GM10847 (cell line): ENCODE measurements around the gene OTOF.

ENCODE experiments used
- POLR2A ChIP-seq: IDR thresholded peaks from 2 replicates; pipeline ENCODE4 v1.6.1; 2011; ENCODE audit not compliant: insufficient read length; ENCODE audit errors: extremely low read depth

OTOF gene

DNA sequence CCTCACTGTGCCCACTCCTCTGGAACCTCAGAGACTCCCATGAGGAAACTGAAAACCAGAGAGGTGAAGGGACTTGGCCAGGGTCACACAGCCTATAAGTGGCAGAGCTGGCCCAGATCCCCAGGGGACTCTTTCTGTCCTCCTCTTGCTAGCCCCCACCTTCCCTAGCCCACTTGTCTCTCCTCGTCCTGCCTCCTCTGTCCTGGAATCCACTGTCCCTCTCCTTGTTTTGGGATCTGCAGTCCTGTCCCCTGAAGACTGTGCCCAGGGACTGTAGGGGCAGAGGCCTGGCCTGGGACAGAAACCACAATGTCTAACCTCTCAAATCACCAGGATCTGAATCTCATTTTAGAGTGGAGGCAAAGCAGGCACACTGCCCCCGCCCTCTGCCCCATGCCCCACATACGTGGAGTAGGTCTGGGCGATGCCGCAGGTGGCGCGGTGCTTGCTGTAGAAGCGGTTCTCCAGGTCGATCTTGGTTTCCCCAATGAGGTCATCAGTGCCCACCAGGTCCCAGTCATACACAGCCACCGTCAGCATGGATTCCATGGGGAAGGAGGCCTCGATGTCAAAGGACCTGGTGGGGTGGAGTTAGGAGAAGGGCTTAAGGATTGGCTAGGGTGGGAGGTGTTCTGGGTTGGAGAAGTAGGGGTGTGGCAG is 12.5 kb downstream of the OTOF start:
- TF ChIP-seq POLR2A: no peak

GRCh38 chr2:26464390-26465265 is 13.3 kb downstream of the OTOF start:
- TF ChIP-seq POLR2A: no peak

DNA sequence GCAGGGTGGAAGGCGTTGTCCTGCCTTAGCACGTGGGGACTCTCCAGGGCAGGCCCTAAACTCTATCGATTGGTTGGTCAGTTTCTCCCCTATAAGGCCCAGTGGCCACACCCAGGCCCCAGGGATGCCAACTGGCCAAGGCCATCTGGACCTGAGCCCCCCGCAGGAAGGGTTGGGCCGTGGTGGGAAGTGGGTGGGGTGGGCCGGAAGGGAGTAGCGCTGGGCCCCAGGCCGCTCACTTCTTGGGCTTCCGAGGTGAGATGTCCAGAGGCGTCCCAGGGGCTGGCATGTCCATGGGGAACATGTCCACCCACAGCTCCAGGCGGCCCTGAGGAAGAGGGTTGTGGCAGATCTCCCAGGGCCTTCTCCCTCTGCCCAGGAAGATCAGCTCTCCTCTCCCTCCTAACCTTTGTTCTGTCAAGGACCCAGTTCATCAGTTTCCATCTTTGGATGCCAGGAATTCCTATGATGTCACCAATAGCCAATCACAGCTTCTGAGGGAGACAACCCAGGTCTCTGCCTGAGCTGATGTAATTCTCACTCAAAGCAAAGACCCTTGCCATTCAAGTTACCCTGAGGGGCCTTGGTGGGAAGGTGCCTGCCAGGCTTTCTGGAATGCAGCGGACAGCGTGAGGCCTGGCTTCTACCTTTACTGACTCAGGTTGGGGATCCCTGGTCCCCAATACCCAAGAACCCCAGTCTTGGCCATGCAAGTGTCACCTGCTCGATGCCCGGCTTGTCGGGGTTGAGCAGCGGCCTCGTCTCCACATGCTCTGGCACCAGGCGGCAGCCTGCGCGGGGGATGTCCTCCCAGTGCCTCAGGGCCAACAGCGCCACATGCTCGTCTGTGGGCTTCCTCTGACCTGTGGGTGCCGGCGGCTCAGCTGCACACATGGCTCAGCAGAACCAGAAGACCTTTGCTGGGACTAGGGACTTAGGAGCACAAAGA is 14.4 kb downstream of the OTOF start:
- no peak for TF ChIP-seq POLR2A

DNA sequence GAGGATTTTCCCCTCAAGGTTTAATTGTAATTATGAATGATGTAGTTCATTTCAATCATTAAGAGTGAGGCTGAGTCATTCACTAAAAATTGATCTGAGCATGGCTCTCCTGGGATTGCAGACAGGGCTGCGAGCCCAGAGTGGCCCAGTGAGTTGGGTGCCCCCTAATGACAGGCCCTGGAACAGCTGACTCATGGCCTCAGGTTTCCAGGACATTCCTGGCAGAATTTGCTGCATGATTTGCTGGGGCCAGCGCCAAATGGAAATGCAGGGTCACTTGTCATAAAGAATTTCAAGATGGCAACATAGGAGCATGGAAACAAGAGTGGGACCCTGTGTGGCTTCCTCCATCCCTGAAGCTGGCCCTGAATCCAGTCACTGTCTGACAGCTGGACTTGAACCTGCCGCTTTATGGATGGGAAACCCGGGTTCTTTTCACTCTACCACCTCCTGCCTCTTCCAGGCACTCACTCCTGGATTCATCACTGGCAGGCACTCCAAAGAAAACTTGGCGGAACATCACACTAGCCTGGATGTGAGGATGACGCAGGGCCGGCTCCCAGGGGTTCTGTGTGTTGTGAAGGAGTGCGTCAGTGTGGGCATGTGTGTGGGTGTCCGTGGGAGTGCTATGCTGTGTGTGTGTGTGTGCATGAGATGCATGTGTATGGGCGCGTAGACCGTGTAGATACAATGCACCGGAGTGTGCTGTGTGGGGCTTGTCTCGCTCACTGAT is 15.2 kb downstream of the OTOF start:
- no peak for TF ChIP-seq POLR2A

DNA sequence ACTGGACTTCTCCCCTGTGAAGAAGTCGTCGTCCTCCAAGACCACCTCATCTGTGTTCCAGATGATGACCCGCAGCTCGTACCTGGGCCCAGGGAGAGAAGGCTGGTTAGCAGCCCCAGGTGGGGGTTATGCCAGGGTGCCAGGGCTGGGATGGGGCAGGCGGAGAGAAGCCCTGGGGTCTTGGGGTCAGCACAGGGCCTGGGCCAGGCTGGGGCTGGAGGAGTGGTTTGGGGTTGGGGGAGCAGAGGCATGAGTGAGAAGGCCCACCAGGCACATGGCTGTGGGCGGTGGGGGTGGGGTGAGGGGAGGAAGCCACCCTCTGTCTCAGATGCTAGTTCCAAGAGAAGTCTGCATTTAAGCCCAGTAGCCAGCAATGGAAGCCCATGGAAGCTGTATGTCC is 15.8 kb downstream of the OTOF start:
- no peak for TF ChIP-seq POLR2A

DNA sequence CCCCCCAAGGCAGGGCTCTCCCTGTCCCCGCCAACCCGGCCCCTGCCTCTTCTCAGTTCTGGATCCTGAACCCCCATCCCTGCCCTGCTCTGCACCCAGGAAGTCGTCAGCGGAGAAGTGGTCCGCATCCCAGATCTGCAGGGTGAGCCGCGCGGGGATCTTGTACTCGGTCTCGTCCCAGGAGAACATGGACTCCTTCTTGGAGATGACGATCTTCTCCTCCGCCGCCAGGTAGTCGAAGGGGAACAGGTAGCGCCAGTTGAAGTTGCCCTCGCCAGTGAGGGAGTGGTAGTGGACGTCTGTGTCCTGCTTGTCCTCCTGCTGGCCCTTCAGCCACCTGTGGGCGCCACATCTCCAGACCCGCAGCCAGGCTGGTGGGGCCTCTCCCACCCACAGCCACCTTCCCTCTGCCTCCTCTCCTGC is 16.3 kb downstream of the OTOF start:
- TF ChIP-seq POLR2A: no peak

DNA sequence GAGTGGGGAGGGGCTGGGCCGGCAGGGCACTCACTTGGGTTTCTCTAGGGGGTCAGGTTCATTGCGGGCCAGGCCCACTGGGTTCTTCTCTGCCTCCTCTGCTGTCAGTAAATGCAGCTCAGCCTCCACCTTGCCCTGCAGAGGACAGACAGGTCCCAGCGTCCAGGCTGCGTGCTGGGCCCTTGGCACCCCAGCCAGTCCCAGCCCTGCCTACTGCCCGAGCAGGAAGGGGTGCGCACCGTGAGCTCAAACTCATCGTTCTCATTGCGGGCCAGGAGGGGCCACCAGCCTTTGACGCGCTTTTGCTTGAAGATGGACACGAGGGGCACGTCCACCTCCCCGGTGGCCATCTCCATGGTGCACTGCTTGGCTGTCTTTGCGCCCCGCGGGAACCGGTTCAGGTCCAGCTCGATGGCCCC is 17.3 kb downstream of the OTOF start:
- no peak for TF ChIP-seq POLR2A

- no peak for TF ChIP-seq POLR2A
Measured at GRCh38 chr2:26459991-26460612, 17.8 kb downstream of the OTOF start.

DNA sequence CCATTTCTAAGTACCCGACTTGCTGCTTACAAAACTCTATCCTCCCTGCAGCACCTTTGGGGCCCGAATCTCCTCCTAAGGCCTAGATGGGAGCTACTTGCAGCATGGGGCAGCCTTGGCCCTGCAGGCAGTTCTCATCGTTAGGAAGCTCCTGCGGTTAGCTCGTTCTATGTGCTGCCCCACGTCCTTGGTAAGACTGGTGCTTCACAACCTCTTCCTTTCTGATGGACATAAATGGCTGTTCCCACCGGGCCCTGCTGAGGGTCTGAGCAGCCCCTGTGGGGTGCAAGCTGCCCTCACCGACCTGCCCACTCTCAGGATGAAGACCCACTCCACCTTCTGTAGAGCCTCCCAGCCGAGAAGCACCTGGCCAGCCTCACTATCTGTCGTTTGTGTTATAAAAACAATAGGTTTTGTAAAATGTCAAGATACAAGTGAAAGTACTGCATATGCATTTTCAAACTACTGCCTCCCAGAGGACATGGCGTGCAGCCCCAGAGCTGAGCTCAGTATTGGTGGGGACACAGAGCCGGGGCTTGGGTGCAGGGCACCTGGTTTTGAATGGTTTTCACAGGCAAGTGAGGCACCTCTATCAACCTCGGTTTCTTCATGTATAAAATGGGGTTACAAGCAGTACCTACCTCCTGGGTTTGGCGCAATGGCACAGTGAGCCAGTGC is 19.4 kb downstream of the OTOF start:
- TF ChIP-seq POLR2A: no peak

DNA sequence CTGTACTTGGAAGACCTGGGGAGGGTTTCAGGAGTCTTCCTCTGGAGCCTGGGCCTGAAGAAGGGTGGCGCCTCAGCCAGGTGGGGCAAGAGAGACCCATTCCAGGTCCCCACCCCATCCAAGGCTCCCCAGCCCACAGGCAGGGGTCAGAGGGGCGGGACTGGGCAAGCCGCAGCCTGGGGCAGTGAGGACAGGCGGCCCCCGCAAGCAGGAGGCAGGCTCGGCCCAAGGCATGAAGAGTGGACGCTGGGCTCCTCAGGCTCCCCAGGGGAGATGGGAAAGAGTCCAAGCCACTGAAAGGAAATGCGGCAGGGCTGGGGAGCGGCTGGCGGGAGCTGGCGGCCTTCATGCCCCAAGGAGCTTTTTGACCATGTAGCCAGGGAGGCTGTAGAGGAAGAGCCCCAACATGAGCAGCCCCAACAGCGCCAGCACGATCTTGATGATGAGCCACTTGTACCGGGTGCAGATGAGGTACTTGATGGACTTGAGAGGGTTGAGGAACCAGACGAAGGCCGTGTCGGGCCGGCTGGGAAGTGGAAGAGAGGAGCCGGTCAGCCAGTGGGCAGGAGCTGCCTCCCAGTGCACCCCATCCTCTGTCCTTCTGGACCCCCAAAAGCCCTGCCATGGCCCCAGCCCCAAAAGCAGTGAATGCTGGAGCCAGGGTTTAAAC is 20.1 kb downstream of the OTOF start:
- TF ChIP-seq POLR2A: no peak

DNA sequence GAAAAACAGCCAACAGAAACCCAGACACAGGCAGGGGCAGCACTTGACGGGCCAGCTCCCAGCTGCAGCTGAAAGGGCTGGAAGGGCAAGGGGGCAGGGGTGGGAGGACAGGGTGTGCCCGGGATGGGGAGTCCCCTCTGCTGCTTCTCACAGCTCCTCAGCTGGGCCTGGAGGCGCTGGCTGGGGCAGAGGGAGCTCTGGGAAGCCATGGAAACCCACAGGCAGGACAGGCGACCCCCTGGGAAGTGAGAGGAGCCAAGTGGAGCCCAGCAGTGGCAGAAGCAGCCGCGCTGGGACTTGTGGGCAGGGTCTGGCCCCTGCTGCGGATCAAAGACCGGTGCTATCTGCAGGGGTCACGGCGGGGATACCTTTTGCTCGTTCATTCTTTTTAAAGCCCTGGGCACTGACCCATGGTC is 20.7 kb downstream of the OTOF start:
- no peak for TF ChIP-seq POLR2A

GRCh38 chr2:26456440-26457250 is 21.3 kb downstream of the OTOF start:
- TF ChIP-seq POLR2A: no peak

- no peak for TF ChIP-seq POLR2A
Measured at GRCh38 chr2:26455670-26456439, 22.1 kb downstream of the OTOF start.
